HepG2 (cell line): ENCODE data around the gene SERINC4. TPM values are rescaled to one million over a fixed set of nuclear protein-coding genes. Genes with fewer than 3 reads are reported as not detected.

ENCODE experiments used
- NFKBIZ ChIP-seq: IDR thresholded peaks from 2 replicates; pipeline ENCODE4 v1.6.1; 2018; ENCODE audit warnings: missing genetic modification reagents, missing compliant biosample characterization
- PITX1 ChIP-seq: sonication (generic); formaldehyde crosslinking; IDR thresholded peaks from 2 replicates; pipeline ENCODE4 v1.5.1; 2020; ENCODE audit warnings: mild to moderate bottlenecking, missing genetic modification reagents
- RFXANK ChIP-seq: IDR thresholded peaks from 2 replicates; pipeline ENCODE4 v1.6.1; 2016
- SKI ChIP-seq: fragments of 450-650 bp; IDR thresholded peaks from one replicate; pipeline ENCODE4 v1.6.1; 2018; ENCODE audit warnings: mild to moderate bottlenecking; ENCODE audit not compliant: partially characterized antibody
- SMAD1 ChIP-seq: sonication (generic); formaldehyde crosslinking; IDR thresholded peaks from 2 replicates; pipeline ENCODE4 v1.4.0; 2020; ENCODE audit warnings: missing genetic modification reagents, low read depth, mild to moderate bottlenecking, borderline replicate concordance
- SYNCRIP ChIP-seq: fragments of 200-400 bp; formaldehyde crosslinking; IDR thresholded peaks from 2 replicates; pipeline ENCODE4 v1.6.1; 2018; ENCODE audit warnings: mild to moderate bottlenecking, low read depth, low read length; ENCODE audit not compliant: insufficient read depth
- YEATS4 ChIP-seq: sonication (generic); formaldehyde crosslinking; IDR thresholded peaks from 2 replicates; pipeline ENCODE4 v1.4.0; 2020; ENCODE audit warnings: missing genetic modification reagents, borderline replicate concordance
- ZNF296 ChIP-seq: sonication (generic); formaldehyde crosslinking; conservative IDR thresholded peaks from 2 replicates; pipeline ENCODE4 v1.5.0; 2020; ENCODE audit warnings: mild to moderate bottlenecking, missing genetic modification reagents
- ZNF792 ChIP-seq: IDR thresholded peaks from 2 replicates; pipeline ENCODE4 v1.6.1; 2016
- ZSCAN21 ChIP-seq: sonication (generic); formaldehyde crosslinking; IDR thresholded peaks from 2 replicates; pipeline ENCODE4 v1.8.0; 2022; ENCODE audit warnings: mild to moderate bottlenecking, missing genetic modification reagents, moderate library complexity, borderline replicate concordance
- polyA plus RNA-seq, 8 experiments: library from polyadenylated mRNA; depleted of rRNA in 3 of 8; stranded (reverse) in 7 of 8; unstranded in 1 of 8; fragments of >200 nt; fragmentation: Illumina TruSeq in 4 of 8; extraction: Trizol in 4 of 8; gene quantifications; 2 replicates each; pipeline versions ENCODE4 v1.2.1 to v1.2.3, GENCODE V29; 2011 to 2016; ENCODE audit warnings: low read depth in 4 of 8, missing spikeins in 1 of 8, mixed read lengths in 1 of 8; ENCODE audit not compliant: insufficient read depth in 1 of 8
- total RNA-seq, 5 experiments: library from RNA; depleted of rRNA; stranded (reverse); fragments of >200 nt; fragmentation: Illumina TruSeq; extraction: Trizol; gene quantifications; 2 replicates each; pipeline ENCODE4 v1.2.3, GENCODE V29; 2016; ENCODE audit warnings: low read depth in 1 of 5
- TF ChIP-seq, protein P1 (sequence below): sonication (generic); formaldehyde crosslinking; IDR thresholded peaks from 2 replicates; pipeline ENCODE4 v1.5.0; 2020; ENCODE audit warnings: mild to moderate bottlenecking, missing genetic modification reagents, borderline replicate concordance
- TF ChIP-seq, protein P2 (sequence below): sonication (generic); formaldehyde crosslinking; IDR thresholded peaks from 2 replicates; pipeline ENCODE4 v1.9.0; 2021; ENCODE audit warnings: missing genetic modification reagents, borderline replicate concordance
- TF ChIP-seq, protein P3 (sequence below): IDR thresholded peaks from 2 replicates; pipeline ENCODE4 v1.6.1; 2016; ENCODE audit warnings: missing biosample characterization, missing genetic modification reagents, low read depth
- TF ChIP-seq, protein P4 (sequence below): sonication (generic); formaldehyde crosslinking; conservative IDR thresholded peaks from 2 replicates; pipeline ENCODE4 v1.5.0; 2020; ENCODE audit warnings: missing genetic modification reagents
- TF ChIP-seq, protein P5 (sequence below): sonication (generic); formaldehyde crosslinking; IDR thresholded peaks from 2 replicates; pipeline ENCODE4 v1.5.1; 2020; ENCODE audit warnings: missing genetic modification reagents, mild to moderate bottlenecking, borderline replicate concordance

The SERINC4 gene
- total and polyA plus RNA-seq, 2 of the 13 experiments (the other 11 are each of a cell fraction or from before 2014, with no cell fraction given): not detected

DNA sequence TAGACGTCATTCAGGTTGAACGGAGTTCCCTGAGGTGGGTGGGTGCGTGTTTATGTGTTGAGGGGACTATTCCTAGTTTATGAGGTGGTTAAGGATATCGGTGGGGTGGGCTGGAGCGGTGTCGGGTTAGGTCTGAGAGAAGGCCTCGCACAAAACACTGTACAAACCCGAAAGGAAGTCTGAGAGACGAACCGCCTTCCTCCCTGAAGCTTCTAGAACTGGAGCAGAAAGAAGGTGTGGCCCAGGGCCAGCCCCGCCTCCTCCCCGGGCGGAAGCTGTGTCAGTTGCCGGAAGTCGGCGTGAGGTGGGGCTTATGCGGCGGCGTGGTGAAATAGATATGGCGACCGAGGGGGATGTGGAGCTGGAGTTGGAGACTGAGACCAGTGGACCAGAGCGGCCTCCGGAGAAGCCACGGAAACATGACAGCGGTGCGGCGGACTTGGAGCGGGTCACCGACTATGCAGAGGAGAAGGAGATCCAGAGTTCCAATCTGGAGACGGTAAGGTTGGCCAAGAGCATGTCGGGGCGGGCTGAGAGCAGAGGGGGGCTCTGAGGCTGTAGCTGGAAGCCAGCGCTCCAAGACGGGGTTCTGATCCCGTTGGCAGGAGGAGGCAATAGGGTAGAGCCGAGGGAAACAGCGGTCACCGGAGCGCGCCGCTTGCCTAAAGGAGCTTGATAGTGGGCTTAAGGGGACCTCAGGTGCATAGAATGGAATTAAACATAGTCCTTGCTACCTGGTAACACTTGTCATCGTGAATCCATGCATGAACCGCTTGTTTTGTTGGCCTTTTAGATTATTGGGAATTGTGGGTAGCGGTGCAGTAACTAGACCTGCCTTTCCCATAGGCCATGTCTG lies 494 bp upstream of the SERINC4 start, which contains the start of gene HYPK (continued):
- TF ChIP-seq, protein P1, sequence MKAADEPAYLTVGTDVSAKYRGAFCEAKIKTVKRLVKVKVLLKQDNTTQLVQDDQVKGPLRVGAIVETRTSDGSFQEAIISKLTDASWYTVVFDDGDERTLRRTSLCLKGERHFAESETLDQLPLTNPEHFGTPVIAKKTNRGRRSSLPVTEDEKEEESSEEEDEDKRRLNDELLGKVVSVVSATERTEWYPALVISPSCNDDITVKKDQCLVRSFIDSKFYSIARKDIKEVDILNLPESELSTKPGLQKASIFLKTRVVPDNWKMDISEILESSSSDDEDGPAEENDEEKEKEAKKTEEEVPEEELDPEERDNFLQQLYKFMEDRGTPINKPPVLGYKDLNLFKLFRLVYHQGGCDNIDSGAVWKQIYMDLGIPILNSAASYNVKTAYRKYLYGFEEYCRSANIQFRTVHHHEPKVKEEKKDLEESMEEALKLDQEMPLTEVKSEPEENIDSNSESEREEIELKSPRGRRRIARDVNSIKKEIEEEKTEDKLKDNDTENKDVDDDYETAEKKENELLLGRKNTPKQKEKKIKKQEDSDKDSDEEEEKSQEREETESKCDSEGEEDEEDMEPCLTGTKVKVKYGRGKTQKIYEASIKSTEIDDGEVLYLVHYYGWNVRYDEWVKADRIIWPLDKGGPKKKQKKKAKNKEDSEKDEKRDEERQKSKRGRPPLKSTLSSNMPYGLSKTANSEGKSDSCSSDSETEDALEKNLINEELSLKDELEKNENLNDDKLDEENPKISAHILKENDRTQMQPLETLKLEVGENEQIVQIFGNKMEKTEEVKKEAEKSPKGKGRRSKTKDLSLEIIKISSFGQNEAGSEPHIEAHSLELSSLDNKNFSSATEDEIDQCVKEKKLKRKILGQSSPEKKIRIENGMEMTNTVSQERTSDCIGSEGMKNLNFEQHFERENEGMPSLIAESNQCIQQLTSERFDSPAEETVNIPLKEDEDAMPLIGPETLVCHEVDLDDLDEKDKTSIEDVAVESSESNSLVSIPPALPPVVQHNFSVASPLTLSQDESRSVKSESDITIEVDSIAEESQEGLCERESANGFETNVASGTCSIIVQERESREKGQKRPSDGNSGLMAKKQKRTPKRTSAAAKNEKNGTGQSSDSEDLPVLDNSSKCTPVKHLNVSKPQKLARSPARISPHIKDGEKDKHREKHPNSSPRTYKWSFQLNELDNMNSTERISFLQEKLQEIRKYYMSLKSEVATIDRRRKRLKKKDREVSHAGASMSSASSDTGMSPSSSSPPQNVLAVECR (CRISPR knock-in tag): peak; percentile 85; the same call in 1 of the 2 replicates
- no peak for TF ChIP-seq RFXANK
- peak; percentile 58; the same call in 1 of the 2 replicates for TF ChIP-seq ZNF792 (CRISPR knock-in tag)
- TF ChIP-seq SYNCRIP: no peak
- no peak for TF ChIP-seq SMAD1 (CRISPR knock-in tag)
- no peak for TF ChIP-seq SKI
- no peak for TF ChIP-seq NFKBIZ (CRISPR knock-in tag)
- peak; percentile 85 for TF ChIP-seq ZSCAN21 (CRISPR knock-in tag)
- TF ChIP-seq ZNF296 (CRISPR knock-in tag): 0 out of 2 replicates have a peak, but pooled peaks have one; percentile 32
- peak; percentile 30; the same call in 1 of the 2 replicates for TF ChIP-seq PITX1 (CRISPR knock-in tag)
- TF ChIP-seq, protein P2, sequence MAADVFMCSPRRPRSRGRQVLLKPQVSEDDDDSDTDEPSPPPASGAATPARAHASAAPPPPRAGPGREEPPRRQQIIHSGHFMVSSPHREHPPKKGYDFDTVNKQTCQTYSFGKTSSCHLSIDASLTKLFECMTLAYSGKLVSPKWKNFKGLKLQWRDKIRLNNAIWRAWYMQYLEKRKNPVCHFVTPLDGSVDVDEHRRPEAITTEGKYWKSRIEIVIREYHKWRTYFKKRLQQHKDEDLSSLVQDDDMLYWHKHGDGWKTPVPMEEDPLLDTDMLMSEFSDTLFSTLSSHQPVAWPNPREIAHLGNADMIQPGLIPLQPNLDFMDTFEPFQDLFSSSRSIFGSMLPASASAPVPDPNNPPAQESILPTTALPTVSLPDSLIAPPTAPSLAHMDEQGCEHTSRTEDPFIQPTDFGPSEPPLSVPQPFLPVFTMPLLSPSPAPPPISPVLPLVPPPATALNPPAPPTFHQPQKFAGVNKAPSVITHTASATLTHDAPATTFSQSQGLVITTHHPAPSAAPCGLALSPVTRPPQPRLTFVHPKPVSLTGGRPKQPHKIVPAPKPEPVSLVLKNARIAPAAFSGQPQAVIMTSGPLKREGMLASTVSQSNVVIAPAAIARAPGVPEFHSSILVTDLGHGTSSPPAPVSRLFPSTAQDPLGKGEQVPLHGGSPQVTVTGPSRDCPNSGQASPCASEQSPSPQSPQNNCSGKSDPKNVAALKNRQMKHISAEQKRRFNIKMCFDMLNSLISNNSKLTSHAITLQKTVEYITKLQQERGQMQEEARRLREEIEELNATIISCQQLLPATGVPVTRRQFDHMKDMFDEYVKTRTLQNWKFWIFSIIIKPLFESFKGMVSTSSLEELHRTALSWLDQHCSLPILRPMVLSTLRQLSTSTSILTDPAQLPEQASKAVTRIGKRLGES (CRISPR knock-in tag): no peak
- peak; percentile 47; the same call in 1 of the 2 replicates for TF ChIP-seq YEATS4 (CRISPR knock-in tag)
- TF ChIP-seq, protein P3, sequence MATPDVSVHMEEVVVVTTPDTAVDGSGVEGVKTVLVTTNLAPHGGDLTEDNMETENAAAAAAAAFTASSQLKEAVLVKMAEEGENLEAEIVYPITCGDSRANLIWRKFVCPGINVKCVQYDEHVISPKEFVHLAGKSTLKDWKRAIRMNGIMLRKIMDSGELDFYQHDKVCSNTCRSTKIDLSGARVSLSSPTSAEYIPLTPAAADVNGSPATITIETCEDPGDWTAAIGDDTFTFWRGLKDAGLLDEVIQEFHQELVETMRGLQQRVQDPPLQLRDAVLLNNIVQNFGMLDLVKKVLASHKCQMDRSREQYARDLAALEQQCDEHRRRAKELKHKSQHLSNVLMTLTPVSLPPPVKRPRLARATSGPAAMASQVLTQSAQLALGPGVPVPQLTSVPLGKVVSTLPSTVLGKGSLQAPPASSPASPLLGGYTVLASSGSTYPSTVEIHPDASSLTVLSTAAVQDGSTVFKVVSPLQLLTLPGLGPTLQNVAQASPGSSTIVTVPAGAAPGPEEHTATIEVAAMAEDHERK (CRISPR knock-in tag): no peak
- TF ChIP-seq, protein P4, sequence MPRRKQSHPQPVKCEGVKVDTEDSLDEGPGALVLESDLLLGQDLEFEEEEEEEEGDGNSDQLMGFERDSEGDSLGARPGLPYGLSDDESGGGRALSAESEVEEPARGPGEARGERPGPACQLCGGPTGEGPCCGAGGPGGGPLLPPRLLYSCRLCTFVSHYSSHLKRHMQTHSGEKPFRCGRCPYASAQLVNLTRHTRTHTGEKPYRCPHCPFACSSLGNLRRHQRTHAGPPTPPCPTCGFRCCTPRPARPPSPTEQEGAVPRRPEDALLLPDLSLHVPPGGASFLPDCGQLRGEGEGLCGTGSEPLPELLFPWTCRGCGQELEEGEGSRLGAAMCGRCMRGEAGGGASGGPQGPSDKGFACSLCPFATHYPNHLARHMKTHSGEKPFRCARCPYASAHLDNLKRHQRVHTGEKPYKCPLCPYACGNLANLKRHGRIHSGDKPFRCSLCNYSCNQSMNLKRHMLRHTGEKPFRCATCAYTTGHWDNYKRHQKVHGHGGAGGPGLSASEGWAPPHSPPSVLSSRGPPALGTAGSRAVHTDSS (CRISPR knock-in tag): no peak
- TF ChIP-seq, protein P5, sequence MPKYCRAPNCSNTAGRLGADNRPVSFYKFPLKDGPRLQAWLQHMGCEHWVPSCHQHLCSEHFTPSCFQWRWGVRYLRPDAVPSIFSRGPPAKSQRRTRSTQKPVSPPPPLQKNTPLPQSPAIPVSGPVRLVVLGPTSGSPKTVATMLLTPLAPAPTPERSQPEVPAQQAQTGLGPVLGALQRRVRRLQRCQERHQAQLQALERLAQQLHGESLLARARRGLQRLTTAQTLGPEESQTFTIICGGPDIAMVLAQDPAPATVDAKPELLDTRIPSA (CRISPR knock-in tag): 0 out of 2 replicates have a peak, but pooled peaks have one; percentile 44
